ENCODE measurements around the gene ASTN2.

The ASTN2 gene

DNA sequence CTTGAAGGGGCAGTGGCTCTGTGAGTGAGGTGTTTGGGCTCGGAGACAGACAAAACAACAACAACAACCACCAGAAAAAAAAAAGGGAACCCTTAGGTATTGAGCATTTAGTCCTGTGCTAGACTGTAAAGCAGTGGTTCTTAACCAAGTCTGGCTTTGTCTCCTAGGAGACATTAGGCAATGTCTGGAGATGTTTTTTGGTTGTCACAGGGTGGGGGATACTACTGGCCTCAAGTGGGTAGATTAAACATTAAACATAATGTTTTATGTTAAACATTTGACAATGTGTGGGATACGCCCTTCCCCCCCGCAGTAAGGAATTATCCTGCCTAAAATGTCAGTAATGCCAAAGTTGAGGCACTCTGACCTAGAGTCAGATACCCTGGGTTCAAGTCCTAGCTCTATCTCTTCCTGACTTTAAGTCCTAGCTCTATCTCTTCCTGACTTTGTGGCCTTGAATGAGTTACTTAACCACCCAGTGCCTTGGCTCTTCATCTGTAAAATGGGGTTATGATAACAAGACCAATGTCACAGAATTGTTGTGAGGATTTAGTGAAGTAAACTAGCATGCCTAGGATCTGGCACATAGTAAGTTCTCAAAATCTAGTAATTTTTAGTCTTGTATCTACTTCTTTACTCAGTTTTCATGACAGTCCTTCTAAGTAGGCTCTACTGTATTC is 725.9 kb downstream of the ASTN2 start:
- in situ Hi-C loops (cut with MboI; ENCODE audit: low sequenced_read_pairs), result no loop called here

- in situ Hi-C loops (cut with MboI; ENCODE audit: low sequenced_read_pairs), result no loop called here
These were observed 727.1 kb downstream of the ASTN2 start for GRCh38 chr9:116687754-116688135.

DNA sequence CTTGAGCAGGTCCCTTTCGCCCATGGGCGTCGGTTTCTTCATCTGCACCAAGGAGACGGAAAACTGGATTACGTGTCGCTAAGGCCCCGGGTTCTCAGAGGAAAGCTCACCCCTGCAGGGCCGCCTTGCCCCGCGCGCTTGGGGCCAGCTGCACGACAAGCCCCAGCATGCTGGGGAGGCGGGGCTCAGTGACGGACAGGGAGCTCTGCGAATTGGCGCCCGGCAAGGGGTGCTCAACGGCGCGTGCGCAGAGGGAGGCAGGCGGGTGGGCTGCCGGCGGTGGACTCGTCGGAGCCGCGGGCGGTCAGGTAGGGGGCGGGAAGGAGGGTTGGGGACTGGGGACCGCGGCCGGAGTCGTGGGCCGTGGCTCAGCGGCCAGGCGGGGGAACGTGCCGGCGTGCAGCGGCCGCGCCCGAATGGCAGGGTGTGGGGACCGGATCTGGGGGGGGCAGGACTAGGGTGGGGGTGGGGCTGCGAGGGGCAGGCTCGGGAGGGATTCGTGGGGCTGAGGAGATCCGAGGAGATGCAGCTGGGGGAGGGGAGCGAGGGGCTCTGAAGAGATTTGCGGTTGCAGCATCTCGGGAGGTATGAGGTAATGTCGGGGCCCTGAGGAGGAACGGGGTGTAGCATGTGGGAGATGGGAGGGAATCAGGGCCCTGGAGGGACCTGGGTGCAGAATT is 727.6 kb downstream of the ASTN2 start, which contains the start of gene TRIM32:
TSS of gene TRIM32 (plus strand) at position 232 of the 680 bp plus-strand sequence. CDS start 10,438 bp downstream, outside the sequence.
- in situ Hi-C loops (cut with MboI; ENCODE audit: low sequenced_read_pairs), result no loop called here

DNA sequence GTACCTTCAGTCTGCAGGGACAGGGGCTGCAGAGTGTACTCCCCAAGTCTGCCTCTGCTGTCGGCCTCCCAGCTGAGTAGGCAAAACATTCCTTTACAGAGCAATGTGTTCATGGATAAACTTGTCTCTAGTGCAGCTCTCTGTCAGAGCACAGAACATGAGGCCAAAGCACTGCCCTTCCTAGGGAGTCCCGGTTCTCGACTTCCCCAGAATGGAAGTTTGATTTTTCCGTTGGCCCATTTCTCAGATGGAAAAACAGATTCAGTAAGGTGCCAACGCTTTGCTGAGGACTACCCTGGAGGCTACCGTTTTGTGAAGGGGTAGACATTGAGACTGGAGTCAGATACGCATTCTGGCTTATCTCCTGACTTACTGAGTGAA is 728.2 kb downstream of the ASTN2 start:
- in situ Hi-C loops (cut with MboI; ENCODE audit: low sequenced_read_pairs), result no loop called here

DNA sequence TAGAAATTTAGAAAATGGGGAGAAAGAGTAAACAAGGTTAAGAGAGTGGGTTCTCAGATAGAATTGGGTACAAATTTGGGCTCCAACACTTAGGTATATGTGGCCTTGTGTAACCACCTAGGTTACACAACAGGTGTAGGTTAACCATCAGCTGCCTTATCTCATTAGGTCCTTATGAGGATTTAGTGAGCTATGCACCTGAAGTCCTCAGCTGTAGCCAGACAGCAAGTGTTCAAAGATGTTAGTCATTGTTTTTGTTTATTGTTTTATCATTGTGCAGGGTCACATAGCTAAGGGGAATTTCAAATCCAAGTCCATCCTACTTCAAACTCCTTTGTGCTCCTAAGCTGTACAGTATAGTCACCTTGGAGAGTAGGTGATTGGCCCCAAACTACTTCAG is 728.7 kb downstream of the ASTN2 start:
- in situ Hi-C loops (cut with MboI; ENCODE audit: low sequenced_read_pairs), result no loop called here

DNA sequence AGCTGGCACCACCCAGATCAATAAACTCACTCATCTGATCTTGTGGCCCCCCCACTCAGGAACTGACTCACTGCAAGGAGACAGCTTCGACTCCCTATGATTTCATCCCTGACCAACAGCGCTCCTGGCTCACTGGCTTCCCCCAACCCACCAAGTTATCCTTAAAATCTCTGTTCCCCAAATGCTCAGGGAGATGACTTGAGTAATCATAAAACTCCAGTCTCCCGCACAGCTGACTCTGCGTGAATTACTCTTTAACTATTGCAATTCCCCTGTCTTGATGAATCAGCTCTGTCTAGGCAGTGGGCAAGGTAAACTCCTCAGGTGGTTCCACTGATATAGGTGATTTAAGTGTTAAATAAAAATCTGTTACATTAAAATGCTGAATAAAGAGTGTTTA is 729.7 kb downstream of the ASTN2 start:
- in situ Hi-C loops (cut with MboI; ENCODE audit: low sequenced_read_pairs), result no loop called here

DNA sequence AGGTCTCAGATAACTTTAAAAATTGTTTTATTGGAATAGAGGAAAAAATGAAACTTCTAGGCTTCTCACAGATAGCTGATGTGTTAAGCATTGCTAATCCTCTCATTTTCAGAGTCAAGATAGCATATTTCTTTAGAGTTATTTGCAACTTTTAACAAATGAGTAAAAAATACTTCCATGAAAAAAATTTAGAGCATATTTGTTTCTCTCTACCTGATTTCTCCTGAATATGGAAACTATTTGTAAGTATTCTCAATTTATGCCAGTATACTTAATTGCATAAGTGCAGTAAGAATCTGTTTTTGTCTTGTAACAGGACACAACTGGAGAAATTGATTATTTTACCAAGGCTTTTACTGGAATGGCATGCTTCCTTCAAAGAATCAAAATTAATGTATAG is 731.3 kb downstream of the ASTN2 start:
- in situ Hi-C loops (cut with MboI; ENCODE audit: low sequenced_read_pairs), result no loop called here

DNA sequence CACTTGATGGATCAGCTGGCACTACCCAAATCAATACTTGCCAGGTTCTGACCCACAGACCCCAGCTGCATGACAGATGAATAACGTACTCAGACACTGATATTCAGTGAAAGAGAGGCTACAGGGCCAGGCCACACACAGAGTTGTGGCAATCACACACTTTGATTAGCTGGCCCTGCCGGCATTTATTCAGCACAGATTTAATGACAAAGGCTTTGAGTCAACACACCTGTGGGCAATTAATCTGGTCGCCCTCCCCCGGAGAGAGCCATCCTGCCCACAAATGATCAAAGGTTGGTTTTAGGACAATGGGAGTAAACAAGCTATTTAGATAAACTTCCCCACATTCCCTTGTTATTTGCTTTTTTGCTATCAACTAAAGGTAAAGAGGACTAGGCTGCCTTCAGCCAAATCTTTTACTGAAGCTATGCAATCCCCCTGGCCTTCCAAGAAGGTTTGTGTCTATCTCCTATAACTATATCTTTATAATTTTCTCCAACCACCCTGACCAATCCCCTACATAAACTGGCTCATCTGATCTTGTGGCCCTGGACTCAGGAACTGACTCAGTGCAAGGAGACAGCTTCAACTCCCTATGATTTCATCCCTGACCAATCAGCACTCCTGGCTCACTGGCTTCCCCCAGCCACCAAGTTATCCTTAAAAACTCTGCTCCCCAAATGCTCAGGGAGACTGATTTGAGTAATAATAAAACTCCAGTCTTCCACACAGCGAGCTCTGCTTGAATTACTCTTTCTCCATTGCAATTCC is 740.5 kb downstream of the ASTN2 start:
- in situ Hi-C loops (cut with MboI; ENCODE audit: low sequenced_read_pairs), result no loop called here

GRCh38 chr9:116673375-116673774 is 741.5 kb downstream of the ASTN2 start:
- in situ Hi-C loops (cut with MboI; ENCODE audit: low sequenced_read_pairs), result no loop called here

- in situ Hi-C loops (cut with MboI; ENCODE audit: low sequenced_read_pairs), result no loop called here
These were observed 743.3 kb downstream of the ASTN2 start for GRCh38 chr9:116671605-116672004.

GRCh38 chr9:116668970-116669695 is 745.7 kb downstream of the ASTN2 start:
- in situ Hi-C loops (cut with MboI; ENCODE audit: low sequenced_read_pairs), result no loop called here

- in situ Hi-C loops (cut with MboI; ENCODE audit: low sequenced_read_pairs), result no loop called here
These were observed 751.3 kb downstream of the ASTN2 start for GRCh38 chr9:116663581-116663980.

DNA sequence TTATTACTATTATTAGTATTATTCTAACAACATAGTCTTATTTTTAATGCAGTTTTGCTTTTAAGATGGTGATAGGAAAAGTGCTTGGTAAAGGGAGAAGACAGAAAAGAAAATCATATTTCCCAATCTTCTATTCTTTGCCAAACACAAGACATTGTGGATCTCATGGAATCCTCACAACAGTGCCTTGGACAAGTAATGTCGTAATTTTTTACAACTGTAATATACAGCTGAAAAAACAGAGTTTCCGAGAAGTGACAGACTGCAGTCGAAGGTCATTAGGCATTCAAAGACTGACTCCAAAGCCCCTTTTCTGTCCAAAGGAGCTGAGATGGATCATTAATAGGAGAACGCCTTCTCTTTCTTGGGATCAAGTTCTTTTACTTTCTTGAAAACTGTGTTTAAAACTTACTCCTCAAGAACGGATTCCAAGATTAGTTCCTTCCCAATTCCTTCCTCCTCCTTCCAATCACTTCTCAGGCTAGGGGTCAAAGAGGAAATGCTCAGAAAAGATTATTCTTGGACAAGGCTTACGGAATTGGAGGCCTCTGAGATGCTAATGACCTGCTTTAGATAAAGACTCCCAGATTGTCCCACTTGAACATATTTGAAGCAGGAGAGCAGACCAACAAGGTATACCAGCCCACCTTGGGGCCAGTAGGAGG is 752.1 kb downstream of the ASTN2 start:
- in situ Hi-C loops (cut with MboI; ENCODE audit: low sequenced_read_pairs), result no loop called here

- in situ Hi-C loops (cut with MboI; ENCODE audit: low sequenced_read_pairs), result no loop called here
These were observed 753.6 kb downstream of the ASTN2 start for GRCh38 chr9:116661037-116661954.

- in situ Hi-C loops (cut with MboI; ENCODE audit: low sequenced_read_pairs), result no loop called here
These were observed 756.6 kb downstream of the ASTN2 start for GRCh38 chr9:116658265-116658664.

DNA sequence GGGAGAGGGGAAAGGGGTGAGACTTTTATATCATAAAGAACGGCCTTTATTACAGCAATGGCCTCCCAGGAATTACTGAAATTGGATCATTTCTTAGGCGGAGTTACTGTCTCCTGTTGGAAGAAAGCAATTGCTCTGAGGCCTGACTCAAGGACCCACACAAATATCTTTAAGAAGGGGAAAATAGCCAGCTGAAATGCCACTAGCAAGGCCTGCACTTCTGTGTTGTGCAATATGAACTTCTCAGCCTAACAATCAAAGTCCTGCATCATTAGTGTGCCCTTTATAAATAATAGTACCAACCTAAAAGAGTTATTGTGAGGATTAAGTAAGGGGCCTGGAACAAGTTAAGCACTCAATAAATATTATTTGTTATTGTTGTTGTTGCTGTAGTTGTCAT is 757.9 kb downstream of the ASTN2 start:
- in situ Hi-C loops (cut with MboI; ENCODE audit: low sequenced_read_pairs), result no loop called here

DNA sequence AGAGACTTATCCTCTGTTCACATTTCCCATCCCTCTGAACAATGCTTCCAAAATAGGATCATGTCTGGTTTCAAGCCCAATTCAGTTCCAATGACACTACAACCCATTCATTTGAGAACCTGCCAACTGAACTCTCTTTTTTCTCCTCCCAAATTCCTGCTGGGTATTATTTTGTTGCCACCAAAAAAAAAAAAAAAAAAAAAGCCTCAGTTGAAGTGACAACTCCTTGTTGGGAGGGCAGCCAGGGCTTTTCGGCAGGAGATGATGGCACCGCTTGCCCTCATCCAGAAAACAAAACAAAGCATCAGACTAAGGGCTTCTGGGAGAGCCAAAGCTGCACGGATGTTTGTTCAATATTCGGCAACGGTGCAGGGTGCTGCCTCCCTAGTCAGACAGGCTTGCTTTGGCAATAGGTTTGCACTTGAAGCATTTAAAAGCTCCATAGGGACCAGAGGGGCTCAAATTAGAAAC is 758.3 kb downstream of the ASTN2 start:
- in situ Hi-C loops (cut with MboI; ENCODE audit: low sequenced_read_pairs), result no loop called here

GRCh38 chr9:116654059-116654355 is 760.9 kb downstream of the ASTN2 start:
- in situ Hi-C loops (cut with MboI; ENCODE audit: low sequenced_read_pairs), result no loop called here

DNA sequence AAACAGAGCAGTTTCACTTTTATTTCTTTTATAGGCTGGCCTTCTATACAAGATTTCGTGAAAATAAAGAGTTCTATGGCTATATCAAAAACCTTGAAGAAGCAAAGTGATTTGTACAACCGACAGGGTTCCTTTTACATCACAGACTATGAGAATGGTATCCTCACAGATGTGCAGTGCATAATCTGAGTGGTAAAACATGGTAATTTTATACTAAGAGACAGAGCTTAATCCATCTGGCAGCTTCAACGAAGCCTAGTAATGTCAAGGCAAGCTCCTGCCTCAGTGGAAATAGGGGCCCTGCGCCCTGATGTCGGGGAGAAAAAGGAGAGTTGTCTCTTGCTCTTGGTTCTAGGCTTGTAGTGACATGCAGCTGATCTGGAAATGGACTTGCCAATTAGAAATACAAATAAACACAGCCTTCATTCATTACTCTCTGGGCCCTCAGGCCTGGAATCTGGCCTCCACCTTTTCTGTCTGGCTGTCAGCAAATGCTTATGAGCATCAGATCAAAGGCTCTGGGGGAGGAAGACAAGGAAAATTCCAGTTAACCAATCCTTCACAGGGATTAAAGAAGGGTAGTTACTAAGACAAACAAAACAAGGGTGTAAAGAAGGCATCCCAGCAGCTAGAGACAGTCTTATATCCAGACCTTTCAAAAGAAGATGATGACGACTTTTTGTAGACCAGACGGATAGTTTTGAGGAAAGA is 761.4 kb downstream of the ASTN2 start:
- in situ Hi-C loops (cut with MboI; ENCODE audit: low sequenced_read_pairs), result no loop called here

Data from HL-60/S4 (cell line).